CD4-positive, alpha-beta T cell treated with Interleukin-6 for 4 hours (primary cell): Measurements from ENCODE around the gene PEX3.
A peak's percentile ranks its signal among the peaks of the same experiment; 100 is the strongest.
"Not testable (repeated sequence)": the region's sequence is repeated elsewhere in the genome, so short reads cannot be mapped to it uniquely, and the experiment has no call there.

ENCODE experiments used
- DNase-seq: peaks from one replicate; pipeline ENCODE4 v3.0.0-alpha.2; 2020; ENCODE audit warnings: mixed read lengths

Gene PEX3

GRCh38 chr6:143507358-143508145 lies 56.9 kb downstream of the PEX3 start:
- no peak for DNase-seq

DNA sequence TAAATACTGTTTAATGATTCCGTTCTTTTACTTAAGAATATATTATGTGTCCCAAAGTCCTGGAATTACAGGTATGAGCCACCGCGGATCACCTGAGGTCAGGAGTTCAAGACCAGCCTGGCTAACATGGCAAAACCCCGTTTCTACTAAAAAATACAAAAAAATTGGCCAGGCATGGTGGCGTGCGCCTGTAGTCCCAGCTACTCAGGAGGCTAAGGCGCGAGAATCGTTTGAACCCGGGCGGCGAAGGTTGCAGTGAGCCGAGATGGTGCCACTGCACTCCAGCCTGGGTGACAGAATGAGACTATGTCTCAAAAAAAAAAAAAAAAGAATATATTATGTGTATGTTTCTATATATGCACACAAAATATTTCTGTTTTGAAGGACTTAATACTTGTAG lies 59.7 kb downstream of the PEX3 start:
- DNase-seq = not testable (repeated sequence)

DNA sequence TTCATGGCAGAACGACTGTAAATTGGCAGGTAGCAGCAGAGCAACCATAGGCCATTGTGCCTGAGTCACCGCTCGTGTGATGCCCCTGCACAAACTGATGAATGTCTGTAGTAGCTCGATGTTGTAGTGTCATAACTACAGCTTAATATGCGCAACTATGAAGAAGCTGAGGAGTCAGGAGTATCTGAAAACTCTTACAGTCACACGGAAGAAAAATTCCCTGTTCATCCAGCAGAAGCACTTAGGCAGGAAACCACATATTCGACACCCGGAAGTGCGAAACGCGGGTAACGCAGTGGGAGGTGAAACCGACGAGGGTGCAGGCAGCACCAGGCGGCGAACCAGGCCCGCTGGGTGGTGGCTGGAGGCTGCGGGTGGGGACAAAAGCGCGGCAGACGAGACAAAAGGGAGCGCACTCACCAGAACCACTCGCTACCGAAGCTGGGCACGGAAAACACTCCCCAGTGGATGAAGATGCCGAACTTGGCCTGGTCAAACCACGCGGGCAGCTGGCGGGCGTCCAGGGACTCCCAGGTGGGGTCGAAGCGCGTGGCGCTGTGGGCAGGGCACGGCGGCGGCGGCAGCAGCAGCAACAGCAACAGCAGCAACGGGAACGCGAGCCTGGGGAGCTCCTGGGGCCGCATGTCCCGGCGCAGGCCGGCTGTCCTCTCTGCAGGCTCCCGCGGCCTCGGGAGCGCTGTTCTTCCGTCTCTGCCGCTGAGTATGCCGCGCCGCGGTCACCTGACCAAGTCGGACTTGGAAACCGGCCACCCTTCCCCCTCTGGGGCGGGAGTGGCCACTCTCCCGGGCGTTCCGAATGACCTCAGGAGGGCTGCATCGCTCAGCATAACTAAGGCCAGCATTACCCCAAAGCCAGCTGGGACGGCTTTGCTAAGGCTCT lies 60.6 kb downstream of the PEX3 start, which contains the start of gene FUCA2:
TSS of gene FUCA2 (minus strand) at position 730 of the 901 bp plus-strand sequence. CDS start at position 644, 86 bp downstream.
- DNase-seq = peak; percentile 79

- DNase-seq = peak; percentile 64
Measured at GRCh38 chr6:143513410-143513809, 62.8 kb downstream of the PEX3 start.

- DNase-seq = no peak
Measured at GRCh38 chr6:143515061-143515760, 64.6 kb downstream of the PEX3 start.

GRCh38 chr6:143515766-143516355 lies 65.3 kb downstream of the PEX3 start:
- no peak for DNase-seq

DNA sequence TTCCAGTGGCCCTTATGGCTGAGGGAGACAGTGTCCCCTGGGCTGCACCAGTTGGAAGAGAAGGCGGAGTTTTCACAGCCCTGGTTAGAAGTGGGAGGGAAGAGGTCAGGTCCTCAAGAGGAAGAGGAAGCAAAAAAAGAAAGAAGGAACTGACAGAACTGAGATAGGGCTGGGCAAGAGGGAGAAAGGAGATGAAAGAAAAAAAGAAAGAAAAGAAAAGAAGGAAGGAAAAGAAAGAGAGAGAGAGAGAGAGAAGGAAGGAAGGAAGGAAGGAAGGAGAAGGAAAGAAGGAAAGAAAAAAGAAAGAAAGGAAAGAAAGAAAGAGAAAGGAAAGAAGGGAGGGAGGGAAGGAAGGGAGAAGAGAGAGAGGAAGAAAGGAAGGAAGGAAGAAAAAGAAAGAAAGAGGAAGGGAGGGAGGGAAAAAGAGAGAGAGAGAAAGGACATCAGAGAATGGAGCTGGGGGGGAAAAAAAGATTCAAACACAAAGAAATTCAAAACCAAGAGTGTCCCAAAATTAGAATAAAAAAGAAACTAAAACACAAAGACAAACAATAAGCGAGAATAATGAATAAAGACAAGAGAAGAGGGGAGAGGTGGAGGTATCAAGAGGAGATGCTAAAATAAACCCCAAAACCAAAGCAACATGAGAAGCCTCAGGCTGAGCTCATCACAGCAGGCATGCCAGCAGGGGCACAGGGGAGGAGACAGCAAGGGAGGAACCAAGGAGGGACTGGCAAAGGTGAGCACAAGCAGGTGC lies 66.3 kb downstream of the PEX3 start:
- no peak for DNase-seq

DNA sequence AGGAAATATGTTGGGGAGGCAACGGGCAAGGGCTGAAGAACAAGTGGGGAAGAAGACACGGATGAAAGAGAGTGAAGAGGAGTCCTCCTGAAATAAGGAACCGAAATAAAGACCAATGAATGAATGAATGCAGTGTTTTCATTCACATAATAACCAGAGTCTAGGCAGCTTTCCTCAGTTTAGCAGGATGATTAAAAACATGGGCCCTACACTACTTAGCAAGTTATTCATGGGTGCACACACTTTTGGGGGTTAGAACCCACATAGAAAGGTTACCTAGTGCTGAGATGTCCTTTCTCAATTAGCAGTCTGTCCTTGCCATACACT lies 66.8 kb downstream of the PEX3 start:
- no peak for DNase-seq

DNA sequence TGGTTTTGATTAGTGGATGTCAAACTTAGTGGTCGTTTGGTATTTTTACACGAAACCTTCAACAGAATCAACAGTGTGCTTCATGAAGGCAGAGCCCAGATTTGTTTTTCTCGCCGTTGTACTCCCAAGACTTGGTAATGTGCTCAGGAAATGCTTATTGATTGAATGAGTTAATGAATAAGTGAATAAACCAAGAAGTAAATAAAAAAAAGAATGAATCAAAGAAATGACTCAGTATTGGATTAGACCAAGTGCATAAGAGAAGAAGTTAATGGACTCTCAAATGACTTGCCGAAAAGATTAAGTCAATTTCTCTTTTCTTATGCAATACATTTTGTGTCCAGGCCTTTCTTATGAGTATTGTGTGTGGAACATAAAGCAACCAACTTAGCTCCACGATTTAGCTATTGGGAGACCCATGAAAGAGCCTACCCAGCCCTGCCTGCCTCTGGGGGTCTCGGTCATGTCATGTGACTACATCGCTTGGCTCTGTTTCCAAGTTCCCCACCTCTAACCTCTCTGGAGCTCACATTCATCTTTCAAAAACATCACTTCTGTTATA lies 71.5 kb downstream of the PEX3 start:
- DNase-seq = no peak

- no peak for DNase-seq
Measured at GRCh38 chr6:143525356-143525755, 74.8 kb downstream of the PEX3 start.

DNA sequence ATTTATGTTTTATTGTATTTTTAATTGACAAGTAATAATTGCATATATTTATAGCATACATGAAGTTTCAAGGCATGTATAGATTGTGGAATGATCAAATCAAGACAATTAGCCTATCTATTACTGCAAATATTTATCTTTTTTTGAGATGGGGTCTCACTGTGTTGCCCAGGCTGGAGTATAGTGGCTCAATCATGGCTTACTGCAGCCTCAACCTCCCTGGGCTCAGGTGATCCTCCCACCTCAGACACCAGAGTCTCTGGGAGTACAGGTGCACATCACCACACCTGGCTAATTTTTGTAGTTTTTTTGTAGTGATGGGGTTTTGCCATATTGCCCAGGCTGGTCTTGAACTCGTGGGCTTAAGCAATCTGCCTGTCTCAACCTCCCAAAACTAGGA lies 77.1 kb downstream of the PEX3 start:
- DNase-seq = no peak

GRCh38 chr6:143528164-143528811 lies 77.7 kb downstream of the PEX3 start:
- DNase-seq = no peak

GRCh38 chr6:143529095-143529494 lies 78.5 kb downstream of the PEX3 start:
- DNase-seq = peak; percentile 39

DNA sequence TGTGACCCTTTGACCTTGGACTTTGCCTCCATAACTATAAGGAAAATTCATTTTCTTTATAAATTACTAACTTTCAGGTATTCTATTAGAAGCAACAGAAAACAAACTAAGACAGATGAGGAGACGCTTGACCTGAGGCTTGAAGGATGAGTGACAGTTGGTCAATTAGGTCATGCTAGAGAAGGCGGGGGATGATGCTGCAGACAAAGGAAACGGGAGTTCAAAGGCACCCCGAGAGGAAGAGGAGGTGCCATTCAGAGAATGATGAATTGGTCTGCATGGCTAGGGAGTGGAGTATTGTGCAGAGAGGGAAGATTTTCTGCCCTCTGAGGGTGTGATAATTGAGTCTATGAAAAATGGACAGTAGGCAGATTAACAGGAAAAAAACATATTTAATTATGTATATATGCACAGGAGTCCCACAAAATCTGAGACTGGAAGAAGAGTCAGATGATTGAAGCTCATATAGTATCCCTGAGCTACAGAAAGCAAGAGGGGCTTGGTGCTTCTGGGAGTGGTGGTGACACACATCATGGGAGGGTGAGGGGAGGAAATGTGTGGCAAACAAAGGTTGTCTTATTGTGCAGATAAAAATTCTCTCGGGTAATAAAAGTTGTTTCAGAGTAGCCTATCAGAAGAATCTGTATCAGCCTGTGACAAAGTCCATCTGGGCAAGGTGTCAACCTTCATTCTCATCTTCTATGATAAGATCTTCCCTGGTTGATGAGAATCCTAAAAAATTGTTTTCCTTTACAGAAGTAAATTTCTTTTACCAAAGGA lies 81.3 kb downstream of the PEX3 start:
- peak; percentile 28 for DNase-seq

- no peak for DNase-seq
Measured at GRCh38 chr6:143535189-143535614, 84.6 kb downstream of the PEX3 start.

GRCh38 chr6:143536461-143536865 lies 85.9 kb downstream of the PEX3 start:
- DNase-seq = peak; percentile 67

DNA sequence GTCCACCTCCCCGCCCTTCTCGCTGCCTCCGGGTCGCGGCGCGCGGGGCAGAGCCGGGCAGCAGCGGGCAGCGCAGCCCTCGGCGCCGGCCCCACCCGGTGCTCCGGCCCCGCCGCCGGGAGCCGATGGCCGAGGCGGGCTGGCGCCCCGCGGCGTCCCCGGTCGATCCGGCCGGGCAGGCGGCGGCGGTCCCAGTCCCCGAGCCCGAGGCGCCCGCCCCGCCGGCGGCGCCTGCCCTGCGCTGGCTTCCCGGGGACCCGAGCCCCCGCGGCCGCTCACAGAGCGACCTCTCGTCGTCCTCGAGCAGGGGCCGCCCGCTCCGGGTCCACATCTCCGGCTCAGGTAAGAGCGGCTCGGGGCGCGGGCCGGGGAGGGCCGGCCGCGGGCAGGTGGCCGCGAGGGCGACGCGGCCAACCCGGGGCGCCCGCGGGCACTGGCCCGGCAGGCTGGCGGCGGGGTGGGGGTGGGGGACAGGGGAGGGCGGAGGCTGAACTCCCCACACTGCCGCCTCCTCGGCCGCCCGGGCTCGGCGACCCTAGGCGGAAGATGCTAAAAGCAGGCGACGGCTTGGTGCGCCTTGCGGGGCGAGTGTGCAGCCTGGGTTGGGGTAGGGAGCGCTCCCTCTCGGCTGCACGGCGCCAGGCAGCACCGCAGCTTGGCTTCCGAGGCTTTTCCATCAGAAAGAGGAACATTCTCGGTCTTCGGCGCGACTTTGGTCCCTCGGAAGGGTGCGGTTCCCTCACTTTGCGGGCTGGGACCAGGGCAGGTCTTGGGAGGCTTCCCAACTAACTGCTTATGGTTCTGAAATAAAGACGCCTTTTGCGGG lies 86.5 kb downstream of the PEX3 start:
- peak; percentile 76 for DNase-seq

- DNase-seq = peak; percentile 31
Measured at GRCh38 chr6:143538374-143538773, 87.8 kb downstream of the PEX3 start.

DNA sequence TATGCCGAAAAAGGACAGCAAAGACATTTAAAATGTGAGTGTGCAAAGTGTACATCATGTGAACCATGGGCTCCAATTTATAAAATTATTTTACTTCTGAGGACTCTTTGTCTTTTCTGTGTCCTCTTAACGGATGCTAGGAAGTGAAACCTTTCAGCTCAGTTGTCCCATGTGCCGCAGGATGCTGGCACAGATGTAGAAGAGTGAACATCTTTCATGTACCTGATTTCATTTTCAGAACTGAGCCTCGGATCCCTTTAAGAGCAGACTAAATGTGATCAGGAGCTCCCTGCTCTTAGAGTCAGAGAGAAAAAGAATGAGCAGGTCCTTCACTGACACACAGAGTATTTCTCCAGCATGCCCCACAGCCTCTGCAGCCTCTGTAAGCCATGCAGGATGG lies 88.5 kb downstream of the PEX3 start:
- DNase-seq = peak; percentile 33
